ENCODE data around the gene HNRNPUL2. TPM values are rescaled to one million over a fixed set of nuclear protein-coding genes. Genes with fewer than 3 reads are reported as not detected.

Gene HNRNPUL2
- total RNA-seq, 1 donor from 2014 or later, result 61.5 TPM

DNA sequence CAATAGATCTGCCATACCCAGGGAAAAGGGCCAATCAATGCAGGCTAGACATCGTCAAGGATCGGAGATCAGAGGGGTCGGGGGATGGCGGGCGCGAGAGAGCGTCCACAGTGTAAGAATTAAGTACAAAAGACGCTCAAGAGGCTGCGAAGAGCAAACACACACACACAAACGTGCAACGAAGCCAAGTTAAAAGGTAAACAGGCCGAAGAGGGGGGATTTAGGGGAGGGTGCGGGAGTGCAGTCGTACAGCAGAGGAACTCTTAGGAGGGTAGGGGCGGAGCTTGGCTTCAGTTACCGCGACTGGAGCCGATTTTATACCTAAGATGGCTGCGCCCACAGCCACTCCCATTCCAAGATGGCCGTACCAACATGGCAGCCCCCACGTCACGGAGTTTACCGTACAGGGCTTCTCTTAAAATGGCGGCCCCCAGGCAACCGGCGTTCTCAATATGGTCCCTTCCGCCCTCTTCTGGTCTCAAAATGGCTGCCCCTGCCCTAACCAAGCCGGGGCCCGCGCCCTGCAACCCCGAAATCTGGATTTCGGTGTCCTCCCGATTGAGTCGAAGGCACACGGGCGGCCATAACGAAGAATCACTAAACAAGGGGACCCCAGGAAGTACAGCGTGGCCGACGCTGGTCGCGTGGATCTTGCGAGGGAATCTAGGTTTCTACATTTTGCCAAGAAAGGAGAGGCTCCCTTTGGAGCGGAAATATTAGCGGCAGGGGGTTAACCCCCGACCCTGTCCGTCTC lies 17.8 kb downstream of the HNRNPUL2 start:
- peaks cover 17% of the 10 kb centered on the region for H3K36me3 Mint-ChIP-seq
- DNase-seq (ENCODE audit: low spot score in 2 of 2, unreplicated experiment in 2 of 2), result peak; percentile 87 to 92
- H3K27ac Mint-ChIP-seq, result peak overlapping the region; percentile 98
- peak overlapping the region; percentile 86 for H3K4me3 Mint-ChIP-seq
- no peaks in the 10 kb centered on the region for H3K27me3 Mint-ChIP-seq (ENCODE audit: low read depth)
- no peaks in the 10 kb centered on the region for H3K9me3 Mint-ChIP-seq
- H3K4me1 Mint-ChIP-seq, result peaks cover 46% of the 10 kb centered on the region
- TF ChIP-seq, protein P1, sequence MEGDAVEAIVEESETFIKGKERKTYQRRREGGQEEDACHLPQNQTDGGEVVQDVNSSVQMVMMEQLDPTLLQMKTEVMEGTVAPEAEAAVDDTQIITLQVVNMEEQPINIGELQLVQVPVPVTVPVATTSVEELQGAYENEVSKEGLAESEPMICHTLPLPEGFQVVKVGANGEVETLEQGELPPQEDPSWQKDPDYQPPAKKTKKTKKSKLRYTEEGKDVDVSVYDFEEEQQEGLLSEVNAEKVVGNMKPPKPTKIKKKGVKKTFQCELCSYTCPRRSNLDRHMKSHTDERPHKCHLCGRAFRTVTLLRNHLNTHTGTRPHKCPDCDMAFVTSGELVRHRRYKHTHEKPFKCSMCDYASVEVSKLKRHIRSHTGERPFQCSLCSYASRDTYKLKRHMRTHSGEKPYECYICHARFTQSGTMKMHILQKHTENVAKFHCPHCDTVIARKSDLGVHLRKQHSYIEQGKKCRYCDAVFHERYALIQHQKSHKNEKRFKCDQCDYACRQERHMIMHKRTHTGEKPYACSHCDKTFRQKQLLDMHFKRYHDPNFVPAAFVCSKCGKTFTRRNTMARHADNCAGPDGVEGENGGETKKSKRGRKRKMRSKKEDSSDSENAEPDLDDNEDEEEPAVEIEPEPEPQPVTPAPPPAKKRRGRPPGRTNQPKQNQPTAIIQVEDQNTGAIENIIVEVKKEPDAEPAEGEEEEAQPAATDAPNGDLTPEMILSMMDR (IDR thresholded peaks at IDR 0.05; ENCODE audit: unreplicated experiment), result no peak

DNA sequence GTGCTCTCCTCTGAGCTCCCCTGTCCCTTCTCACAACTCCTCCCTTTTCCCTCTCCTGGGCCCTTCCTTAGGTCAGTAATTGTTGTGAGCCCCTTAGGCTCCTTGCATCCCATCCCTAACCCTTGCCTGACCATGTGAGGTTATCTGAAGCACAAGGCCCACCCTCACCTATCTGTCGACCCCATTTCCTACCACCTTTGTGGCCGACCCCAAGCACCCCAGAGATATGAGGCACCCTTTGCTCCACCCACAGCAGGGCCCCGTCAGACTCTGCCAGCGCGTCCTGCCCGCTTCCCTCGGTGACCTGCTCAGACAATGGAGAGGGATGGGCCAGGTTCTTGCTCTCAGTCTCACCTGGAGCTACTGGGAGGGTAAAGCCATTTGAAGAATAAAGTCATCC lies 18.5 kb downstream of the HNRNPUL2 start:
- Mint-ChIP-seq H3K9me3 (no peaks in the 10 kb centered on the region), H3K27me3 (ENCODE audit: low read depth) (no peaks in the 10 kb centered on the region), H3K4me1 (peaks cover 46% of the 10 kb centered on the region), H3K27ac (peak overlapping the region; percentile 98), H3K4me3 (peak overlapping the region; percentile 86), H3K36me3 (peaks cover 14% of the 10 kb centered on the region)
- TF ChIP-seq, protein P1 (IDR thresholded peaks at IDR 0.05; ENCODE audit: unreplicated experiment), result no peak
- peak in 1 of 2 experiments; percentile 41 for DNase-seq (ENCODE audit: low spot score in 2 of 2, unreplicated experiment in 2 of 2)

DNA sequence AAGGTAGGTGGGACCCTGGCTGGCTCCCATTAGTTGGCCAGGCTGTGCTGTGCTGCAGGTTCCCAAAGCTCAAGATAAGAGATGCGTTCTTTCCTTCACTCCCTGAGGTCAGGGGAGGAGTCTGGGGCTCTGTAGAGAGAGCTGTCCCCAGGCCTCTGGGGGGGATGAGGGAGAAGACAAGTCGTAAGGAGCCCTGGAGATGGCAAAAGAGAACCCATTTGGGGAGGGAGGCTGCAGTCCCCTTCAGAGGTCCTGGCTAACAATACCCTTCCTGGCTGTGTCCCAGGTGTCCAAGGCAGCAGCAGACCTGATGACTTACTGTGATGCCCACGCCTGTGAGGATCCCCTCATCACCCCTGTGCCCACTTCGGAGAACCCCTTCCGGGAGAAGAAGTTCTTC lies 18.9 kb downstream of the HNRNPUL2 start:
- Mint-ChIP-seq H3K36me3 (peaks cover 11% of the 10 kb centered on the region), H3K27ac (peak overlapping the region; percentile 98)
- no peak for DNase-seq (ENCODE audit: low spot score in 2 of 2, unreplicated experiment in 2 of 2)

DNA sequence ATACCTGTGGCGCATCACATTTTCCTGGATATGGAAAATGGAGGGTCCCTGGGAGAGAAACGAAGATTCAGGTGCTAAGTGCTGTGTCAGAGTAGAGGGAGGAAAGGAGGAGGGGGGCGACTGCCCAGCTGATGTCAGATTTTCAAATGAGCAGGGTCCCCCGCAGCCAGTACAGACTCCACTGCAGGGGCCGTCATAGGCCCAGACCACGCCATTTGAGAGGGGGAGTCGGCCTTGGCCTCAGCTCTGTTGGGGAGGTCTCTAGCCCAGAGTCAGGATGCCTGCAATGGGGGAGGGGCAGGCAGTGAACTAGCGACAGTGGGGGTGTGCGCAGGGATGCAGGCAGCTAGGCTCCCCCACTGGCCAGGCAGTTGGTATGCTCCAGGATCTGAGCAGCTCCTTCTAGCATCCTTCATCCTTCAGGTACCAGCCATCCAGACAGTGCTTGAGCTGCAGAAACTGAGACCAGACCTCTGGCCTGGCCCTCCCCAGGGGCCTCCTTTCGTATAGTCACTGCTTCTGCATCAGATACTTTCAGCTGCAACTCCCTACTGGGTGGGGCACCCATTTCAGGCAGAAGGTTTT lies 19.9 kb downstream of the HNRNPUL2 start, which contains the start of the genes BSCL2 and GNG3:
Gene BSCL2, minus strand, starts transcription at position 148 of the 585 bp plus-strand sequence. CDS start 229 bp downstream, outside the sequence.
Gene GNG3, plus strand, starts transcription at position 400 of the 585 bp plus-strand sequence. CDS start 620 bp downstream, outside the sequence.
- no peaks in the 10 kb centered on the region for H3K9me3 Mint-ChIP-seq
- peak within 1 kb of the TSS; percentile 86 for H3K4me3 Mint-ChIP-seq
- H3K27ac Mint-ChIP-seq, result peak within 1 kb of the TSS; percentile 98
- TF ChIP-seq, protein P1 (IDR thresholded peaks at IDR 0.05; ENCODE audit: unreplicated experiment), result no peak
- H3K4me1 Mint-ChIP-seq, result peaks cover 46% of the 10 kb centered on the region
- H3K27me3 Mint-ChIP-seq (ENCODE audit: low read depth), result no peaks in the 10 kb centered on the region
- peaks cover 10% of the 10 kb centered on the region for H3K36me3 Mint-ChIP-seq
- peak in 1 of 2 experiments; percentile 49 for DNase-seq (ENCODE audit: low spot score in 2 of 2, unreplicated experiment in 2 of 2)

More for the DNA sequence above, 18.9 kb downstream of the HNRNPUL2 start:
- Mint-ChIP-seq H3K4me1 (peaks cover 46% of the 10 kb centered on the region), H3K9me3 (no peaks in the 10 kb centered on the region), H3K27me3 (ENCODE audit: low read depth) (no peaks in the 10 kb centered on the region), H3K4me3 (peak overlapping the region; percentile 86)
- TF ChIP-seq, protein P1 (IDR thresholded peaks at IDR 0.05; ENCODE audit: unreplicated experiment), result no peak

DNA sequence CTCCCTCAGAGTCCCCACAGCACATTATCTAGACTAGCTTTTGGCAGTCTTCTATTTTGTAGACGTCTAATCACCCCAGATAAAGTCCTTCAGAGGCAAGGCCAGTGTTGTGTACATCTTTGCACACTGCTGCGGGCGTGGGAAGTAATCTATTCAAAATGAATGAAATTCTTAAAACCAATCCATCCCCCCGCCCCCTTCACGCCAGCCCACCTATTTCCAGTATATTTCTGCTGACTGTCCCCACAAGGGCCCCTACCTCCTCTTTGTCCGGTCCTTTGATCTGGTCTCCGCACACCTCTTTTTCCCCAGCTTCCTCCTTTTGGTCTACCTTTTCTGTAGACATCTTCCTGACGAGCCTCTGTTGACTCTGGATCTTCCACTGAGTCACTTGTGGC lies 20.4 kb downstream of the HNRNPUL2 start:
- Mint-ChIP-seq H3K9me3 (no peaks in the 10 kb centered on the region), H3K36me3 (peaks cover 14% of the 10 kb centered on the region)
- DNase-seq (ENCODE audit: low spot score in 2 of 2, unreplicated experiment in 2 of 2), result no peak

More for the DNA sequence above, 20.4 kb downstream of the HNRNPUL2 start:
- peak overlapping the region; percentile 86 for H3K4me3 Mint-ChIP-seq
- TF ChIP-seq, protein P1 (IDR thresholded peaks at IDR 0.05; ENCODE audit: unreplicated experiment), result no peak
- H3K27me3 Mint-ChIP-seq (ENCODE audit: low read depth), result no peaks in the 10 kb centered on the region
- peak overlapping the region; percentile 98 for H3K27ac Mint-ChIP-seq
- peaks cover 46% of the 10 kb centered on the region for H3K4me1 Mint-ChIP-seq
